CD14-positive monocyte (primary cell): ENCODE results near the gene TM2D1. TPM values are rescaled to one million over a fixed set of nuclear protein-coding genes. Genes with fewer than 3 reads are reported as not detected.

ENCODE experiments used
- DNase-seq, 3 donors: peaks; one replicate each; pipeline ENCODE4 v3.0.0-alpha.2; 2011 to 2022
- H2AFZ ChIP-seq: 2 replicates; pipeline ENCODE4 v1.6.0; 2012; ENCODE audit warnings: mild to moderate bottlenecking, low read depth, low read length, inconsistent platforms; ENCODE audit not compliant: insufficient read depth, poor library complexity, severe bottlenecking
- H3K27ac ChIP-seq, 2 donors: 1 replicate in 1 of 2; 2 replicates in 1 of 2; pipeline ENCODE4 v1.5.1; 2012 to 2013; ENCODE audit warnings: low read length in 2 of 2, control low read depth in 1 of 2, inconsistent platforms in 1 of 2, low read depth in 1 of 2, mild to moderate bottlenecking in 1 of 2
- H3K27me3 ChIP-seq, 2 donors: one replicate each; pipeline versions ENCODE4 v1.6.0 to v1.6.1; 2011 to 2013; ENCODE audit warnings: low read length in 2 of 2; ENCODE audit not compliant: control insufficient read depth in 2 of 2, insufficient read depth in 2 of 2
- H3K36me3 ChIP-seq, 2 donors: replicated peaks in 1 of 2; 1 replicate in 1 of 2; 2 replicates in 1 of 2; pipeline versions ENCODE4 v1.5.1 to v1.6.1; 2012 to 2013; ENCODE audit warnings: low read length in 2 of 2, control low read depth in 1 of 2, inconsistent platforms in 1 of 2, mild to moderate bottlenecking in 1 of 2; ENCODE audit not compliant: insufficient read depth in 2 of 2, control insufficient read depth in 1 of 2
- H3K4me1 ChIP-seq, 2 donors: 1 replicate in 1 of 2; 2 replicates in 1 of 2; pipeline versions ENCODE4 v1.5.1 to v1.6.1; 2012 to 2013; ENCODE audit warnings: low read length in 2 of 2, control low read depth in 1 of 2, inconsistent platforms in 1 of 2, mild to moderate bottlenecking in 1 of 2, moderate library complexity in 1 of 2; ENCODE audit not compliant: insufficient read depth in 2 of 2, control insufficient read depth in 1 of 2
- H3K4me2 ChIP-seq: replicated peaks from 2 replicates; pipeline ENCODE3; 2012; ENCODE audit warnings: low read length, moderate library complexity, mild to moderate bottlenecking; ENCODE audit not compliant: poor library complexity, severe bottlenecking; ENCODE audit errors: extremely low read depth
- H3K4me3 ChIP-seq, 3 experiments: fragments of 200-600 bp in 1 of 3; sonication (generic) in 1 of 3; replicated peaks in 1 of 3; 1 replicate in 2 of 3; 2 replicates in 1 of 3; pipeline ENCODE4 v1.5.1; 2011 to 2013; ENCODE audit warnings: low read length in 3 of 3, mild to moderate bottlenecking in 3 of 3, control low read depth in 2 of 3, low read depth in 2 of 3, inconsistent platforms in 1 of 3, moderate library complexity in 1 of 3
- H3K79me2 ChIP-seq: 2 replicates; pipeline ENCODE4 v1.6.0; 2012; ENCODE audit warnings: mild to moderate bottlenecking, control low read depth, inconsistent platforms, low read length, moderate library complexity; ENCODE audit not compliant: insufficient read depth
- H3K9ac ChIP-seq: 2 replicates; pipeline ENCODE4 v1.6.0; 2017; ENCODE audit warnings: low read length, mild to moderate bottlenecking; ENCODE audit not compliant: insufficient read depth, poor library complexity, severe bottlenecking
- H3K9me3 ChIP-seq, 2 donors: replicated peaks in 1 of 2; 1 replicate in 1 of 2; 2 replicates in 1 of 2; pipeline versions ENCODE4 v1.5.1 to v1.6.1; 2012 to 2013; ENCODE audit warnings: low read length in 2 of 2, control low read depth in 1 of 2; ENCODE audit not compliant: control insufficient read depth in 1 of 2, insufficient read depth in 1 of 2
- H4K20me1 ChIP-seq: 2 replicates; pipeline ENCODE4 v1.6.0; 2012; ENCODE audit warnings: mild to moderate bottlenecking, low read length, control low read depth, moderate library complexity; ENCODE audit not compliant: insufficient read depth
- H3K27ac Mint-ChIP-seq, 7 donors: one replicate each; pipeline ENCODE4 v1.8.0; 2020; ENCODE audit warnings: mild to moderate bottlenecking in 7 of 7, mixed read lengths in 7 of 7, moderate library complexity in 6 of 7, inconsistent platforms in 2 of 7
- H3K27me3 Mint-ChIP-seq, 3 donors: one replicate each; pipeline ENCODE4 v1.8.0; 2021 to 2022; ENCODE audit warnings: low read depth in 3 of 3, mild to moderate bottlenecking in 3 of 3, mixed read lengths in 3 of 3, moderate library complexity in 3 of 3, inconsistent platforms in 1 of 3
- H3K36me3 Mint-ChIP-seq, 2 donors: one replicate each; pipeline ENCODE4 v1.8.0; 2020; ENCODE audit warnings: mixed read lengths in 2 of 2, inconsistent platforms in 1 of 2, mild to moderate bottlenecking in 1 of 2
- H3K4me1 Mint-ChIP-seq: one replicate; pipeline ENCODE4 v1.8.0; 2020; ENCODE audit warnings: mild to moderate bottlenecking, mixed read lengths
- H3K4me3 Mint-ChIP-seq, 2 donors: one replicate each; pipeline ENCODE4 v1.8.0; 2020; ENCODE audit warnings: mild to moderate bottlenecking in 2 of 2, mixed read lengths in 2 of 2, moderate library complexity in 1 of 2
- H3K9me3 Mint-ChIP-seq, 7 donors: one replicate each; pipeline ENCODE4 v1.8.0; 2020 to 2022; ENCODE audit warnings: mixed read lengths in 7 of 7, mild to moderate bottlenecking in 6 of 7, moderate library complexity in 6 of 7, inconsistent platforms in 2 of 7
- CTCF ChIP-seq: fragments of 200-600 bp; IDR thresholded peaks from one replicate; pipeline ENCODE4 v1.8.0; 2022; ENCODE audit warnings: antibody characterized with exemption, mild to moderate bottlenecking
- WGBS: methylation state at CpG from one replicate; pipeline ENCODE4 v1.1.5; 2013; ENCODE audit warnings: missing lambda C conversion rate; ENCODE audit not compliant: insufficient coverage; 5-methylcytosine and 5-hydroxymethylcytosine counted together
- intact Hi-C, 2 donors: fragments of 100-400 bp; cut with micrococcal nuclease; formaldehyde crosslinking; loops; one replicate each; pipeline versions ENCODE4 v1.15.0 to v1.15.1; 2023
- polyA plus RNA-seq, 3 donors: library from polyadenylated mRNA; depleted of rRNA in 1 of 3; unstranded in 2 of 3; stranded (reverse) in 1 of 3; fragments of 300-500 nt in 2 of 3; fragments of >200 nt in 1 of 3; fragmentation: Illumina TruSeq in 2 of 3; gene quantifications; 1 replicate in 2 of 3; 2 replicates in 1 of 3; pipeline ENCODE4 v1.2.3, GENCODE V29; 2012 to 2021

Gene TM2D1
- polyA plus RNA-seq, 3 donors: 32.6 to 46.6 (median 41.8) TPM

DNA sequence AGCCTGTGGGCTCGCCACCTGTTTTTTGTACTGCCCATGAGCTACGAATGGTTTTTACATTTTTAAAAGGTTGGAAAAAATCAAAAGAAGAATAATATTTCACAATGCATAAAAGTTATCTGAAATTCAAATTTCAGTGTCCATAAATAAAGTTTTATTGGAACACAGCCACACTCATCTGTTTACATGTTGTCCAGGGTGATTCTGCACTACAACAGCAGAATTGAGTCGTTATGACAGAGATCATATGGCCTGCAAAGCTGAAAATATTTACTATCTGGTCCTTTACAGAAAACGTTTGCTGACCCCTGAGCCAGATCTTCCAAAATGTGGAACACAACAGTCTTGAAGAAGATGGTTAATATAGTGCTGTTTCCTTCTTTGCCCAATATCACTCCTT, 89.4 kb downstream of the TM2D1 start:
- Histone ChIP-seq H3K4me2 (no peak overlapping the region), H3K9me3 (no peaks in the 10 kb centered on the region), H2AFZ (no peak overlapping the region), H3K4me3 (no peak overlapping the region), H3K27me3 (no peaks in the 10 kb centered on the region), H4K20me1 (no peaks in the 10 kb centered on the region), H3K36me3 (no peaks in the 10 kb centered on the region), H3K79me2 (no peaks in the 10 kb centered on the region), H3K9ac (no peak overlapping the region), H3K4me1 (peaks cover 0 to 24% of the 10 kb centered on the region in 2 donors), H3K27ac (no peak overlapping the region)
- Mint-ChIP-seq H3K4me3 (no peak overlapping the region), H3K27ac (no peak overlapping the region), H3K27me3 (peaks cover 0 to 5% (median 2%) of the 10 kb centered on the region in 3 donors), H3K9me3 (no peaks in the 10 kb centered on the region), H3K4me1 (peaks cover 21% of the 10 kb centered on the region), H3K36me3 (peaks cover 0 to 2% of the 10 kb centered on the region in 2 donors)
- intact Hi-C loops: no loop called here
- DNase-seq: no peak
- TF ChIP-seq CTCF: no peak
- no CpG with 5 or more reads among the region's 4 CpGs for WGBS

DNA sequence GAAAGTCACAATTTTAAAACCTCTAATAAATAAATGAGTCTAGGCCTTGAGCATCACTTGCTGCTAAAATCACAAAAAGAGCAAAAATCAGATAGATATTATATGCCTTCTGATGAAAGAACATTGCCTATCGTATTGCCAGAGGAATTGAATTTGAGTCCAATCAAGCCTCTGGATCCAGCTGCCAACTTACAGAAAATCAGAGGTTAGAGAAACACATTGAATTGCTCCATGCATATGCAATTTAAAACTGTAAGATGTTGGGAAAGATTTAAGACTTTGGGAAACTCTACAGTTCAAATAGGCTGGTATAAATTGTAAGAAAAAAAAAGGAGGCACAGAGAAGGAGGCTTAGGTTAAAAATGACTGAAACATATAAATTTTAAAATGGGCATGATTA, 93.5 kb downstream of the TM2D1 start:
- H3K4me1 ChIP-seq: peaks cover 0 to 6% of the 10 kb centered on the region in 2 donors
- no peaks in the 10 kb centered on the region for H3K27me3 ChIP-seq
- WGBS: 100% methylated on average over 1 of the region's 1 CpG
- no peak for DNase-seq
- no peaks in the 10 kb centered on the region for H4K20me1 ChIP-seq
- Mint-ChIP-seq H3K27ac (no peak overlapping the region), H3K36me3 (no peaks in the 10 kb centered on the region), H3K4me1 (peaks cover 2% of the 10 kb centered on the region), H3K27me3 (peaks cover 0 to 5% (median 1%) of the 10 kb centered on the region in 3 donors), H3K9me3 (peaks cover 0 to 2% (median 0%) of the 10 kb centered on the region in 7 donors), H3K4me3 (no peak overlapping the region)
- no peak overlapping the region for H3K4me3 ChIP-seq
- no peaks in the 10 kb centered on the region for H3K9me3 ChIP-seq
- no peaks in the 10 kb centered on the region for H3K36me3 ChIP-seq
- TF ChIP-seq CTCF: no peak
- intact Hi-C loops: no loop called here
- no peaks in the 10 kb centered on the region for H3K79me2 ChIP-seq
- H3K27ac ChIP-seq: no peak overlapping the region
- no peak overlapping the region for H2AFZ ChIP-seq
- H3K4me2 ChIP-seq: no peak overlapping the region
- H3K9ac ChIP-seq: no peak overlapping the region

Other genes starting within 250 kb of the TM2D1 start
- under 1 TPM in 2 of 3 donors, not detected in 1; 0.01 to 0.23 TPM for gene PATJ, start 17.3 kb upstream of the TM2D1 start, polyA plus RNA-seq